GM19452 (cell line): ENCODE results near the gene PDGFD.

Experiments
- ATAC-seq: cut with Tn5 transposase; IDR thresholded peaks from one replicate; pipeline ENCODE4 v1.9.1; 2021; ENCODE audit not compliant: unreplicated experiment

PDGFD gene

DNA sequence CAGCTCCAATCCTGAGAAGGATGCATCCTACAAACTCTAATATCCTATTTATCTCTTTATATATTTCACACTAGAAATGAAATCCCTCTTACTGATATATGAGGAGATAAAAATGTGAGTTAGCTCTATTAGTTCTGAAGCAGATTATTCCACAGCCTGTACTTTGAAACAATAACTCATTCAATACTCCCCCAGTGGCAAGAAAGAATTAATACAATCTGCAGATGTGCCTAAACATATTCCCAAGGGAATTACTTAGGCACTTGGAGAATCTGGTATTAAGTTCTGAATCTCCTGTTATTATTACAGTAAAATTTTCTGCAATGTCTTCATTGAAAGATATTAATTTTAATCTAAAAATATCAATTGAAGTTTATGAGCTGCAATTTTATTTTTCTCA, 68.2 kb downstream of the PDGFD start:
- ATAC-seq = no peak

DNA sequence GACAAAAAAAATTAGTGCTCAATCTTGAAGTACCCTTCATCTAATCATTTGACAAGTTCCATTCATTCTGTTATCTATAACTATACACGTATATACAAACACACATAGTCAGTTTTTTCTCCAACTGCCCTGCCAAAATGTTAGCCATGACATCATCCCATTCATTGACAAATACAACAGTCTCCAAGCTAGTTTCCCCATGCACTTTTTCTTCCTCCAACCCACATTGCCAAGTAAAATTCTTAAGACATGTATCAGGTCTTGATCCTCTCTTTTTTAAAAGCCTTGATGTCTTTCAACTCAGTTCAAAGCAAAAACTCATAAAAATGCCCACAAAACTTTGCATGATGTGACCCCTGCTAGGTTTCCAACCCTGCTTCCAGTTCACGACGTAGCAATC, 69.4 kb downstream of the PDGFD start:
- ATAC-seq = no peak

GRCh38 chr11:104093426-104094280, 70.3 kb downstream of the PDGFD start:
- no peak for ATAC-seq

GRCh38 chr11:104092744-104093143, 71.2 kb downstream of the PDGFD start:
- ATAC-seq = no peak

- no peak for ATAC-seq
These were observed 72.5 kb downstream of the PDGFD start for GRCh38 chr11:104091281-104092096.

DNA sequence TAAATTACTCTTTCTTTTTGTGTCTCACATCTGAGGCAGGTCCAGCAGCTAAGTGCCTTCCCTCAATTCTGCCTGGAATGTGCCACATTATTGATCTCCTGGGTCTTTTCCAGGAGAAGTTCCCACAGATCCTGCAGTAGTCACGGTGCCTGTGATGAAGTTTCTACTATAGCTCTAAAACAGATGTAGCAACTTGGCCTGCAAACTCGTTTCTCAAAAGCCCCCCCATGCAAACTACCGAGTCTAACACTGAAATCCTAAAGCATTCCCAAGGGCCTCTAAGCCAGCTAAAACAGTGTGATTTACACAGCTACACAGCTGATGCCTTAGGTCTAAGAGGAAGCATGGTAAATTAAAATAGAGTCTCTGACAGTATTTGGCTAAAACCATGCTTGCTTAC, 73.2 kb downstream of the PDGFD start:
- ATAC-seq = no peak

- no peak for ATAC-seq
These were observed 74.5 kb downstream of the PDGFD start for GRCh38 chr11:104089481-104089880.

DNA sequence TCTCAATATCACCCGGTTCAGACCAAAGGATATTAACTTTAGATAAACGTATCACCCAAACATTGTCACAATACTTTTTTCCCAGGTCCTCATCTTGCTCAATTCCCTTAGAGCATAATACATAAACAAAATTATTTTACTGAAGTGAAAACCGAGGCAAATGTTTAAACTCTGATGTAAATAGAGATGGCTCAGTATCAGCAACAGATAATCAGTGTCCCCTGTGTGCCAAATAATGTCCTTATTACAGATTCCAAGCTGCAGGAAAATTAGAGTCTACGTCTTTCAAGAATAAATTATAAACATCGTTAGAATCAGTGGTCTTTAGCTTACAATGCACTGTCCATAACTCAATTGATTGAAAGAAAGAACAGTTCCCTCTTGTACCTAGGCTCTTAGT, 77.3 kb downstream of the PDGFD start:
- ATAC-seq = no peak

DNA sequence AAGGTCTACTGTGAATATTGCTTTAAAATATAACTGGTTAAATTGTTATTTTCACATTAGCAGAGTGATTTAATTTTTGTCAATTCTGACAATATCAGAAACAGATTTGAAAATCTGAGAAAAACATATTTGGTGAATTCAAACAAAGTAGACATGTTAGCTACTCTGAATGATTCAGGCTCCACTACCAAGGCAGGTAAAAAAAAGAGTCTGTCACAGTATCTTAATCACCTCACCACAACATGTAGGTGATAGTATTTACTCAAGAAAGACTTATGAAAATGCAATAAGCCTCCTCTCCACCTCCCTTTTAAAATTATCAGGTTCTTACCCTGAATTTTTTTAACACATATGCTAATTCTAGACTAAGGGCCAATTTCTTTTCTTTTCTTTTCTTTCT, 85.0 kb downstream of the PDGFD start:
- no peak for ATAC-seq

DNA sequence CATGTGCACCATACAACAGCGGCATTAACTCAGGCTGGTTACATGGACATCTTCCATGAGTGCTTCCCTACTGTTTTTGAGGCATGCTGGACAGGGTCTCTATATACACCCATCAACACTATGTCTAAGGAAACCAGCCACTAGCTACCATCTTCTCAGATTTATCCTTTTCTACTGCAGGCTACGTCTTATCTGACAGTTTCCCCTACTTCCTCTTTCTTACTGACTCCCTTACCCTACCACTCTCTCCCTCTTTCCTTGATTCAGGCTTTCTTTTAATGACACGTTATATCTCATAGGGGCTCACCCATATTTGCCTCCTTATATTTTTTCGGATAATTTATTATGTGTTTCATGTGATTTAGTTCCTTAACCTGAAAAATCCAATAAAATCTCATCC, 85.7 kb downstream of the PDGFD start:
- no peak for ATAC-seq

DNA sequence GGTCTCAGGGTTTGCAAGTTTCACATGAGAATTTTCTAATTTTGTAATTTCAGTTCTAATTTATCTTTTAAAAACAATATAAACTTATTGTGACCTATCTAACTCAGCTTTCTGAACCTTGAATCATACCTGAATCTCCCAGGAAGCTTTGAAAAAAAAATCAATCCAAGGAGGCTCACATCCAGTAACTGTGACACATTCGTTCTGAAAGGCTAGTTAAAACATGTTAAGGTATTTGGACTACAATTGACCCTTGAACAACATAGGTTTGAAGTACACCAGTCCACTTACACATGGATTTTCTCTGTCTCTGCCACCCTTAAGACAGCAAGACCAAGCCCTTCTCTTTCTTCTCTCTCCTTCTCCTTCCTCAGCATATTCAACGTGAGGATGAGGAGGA, 87.5 kb downstream of the PDGFD start:
- no peak for ATAC-seq

GRCh38 chr11:104075706-104076105, 88.2 kb downstream of the PDGFD start:
- no peak for ATAC-seq

DNA sequence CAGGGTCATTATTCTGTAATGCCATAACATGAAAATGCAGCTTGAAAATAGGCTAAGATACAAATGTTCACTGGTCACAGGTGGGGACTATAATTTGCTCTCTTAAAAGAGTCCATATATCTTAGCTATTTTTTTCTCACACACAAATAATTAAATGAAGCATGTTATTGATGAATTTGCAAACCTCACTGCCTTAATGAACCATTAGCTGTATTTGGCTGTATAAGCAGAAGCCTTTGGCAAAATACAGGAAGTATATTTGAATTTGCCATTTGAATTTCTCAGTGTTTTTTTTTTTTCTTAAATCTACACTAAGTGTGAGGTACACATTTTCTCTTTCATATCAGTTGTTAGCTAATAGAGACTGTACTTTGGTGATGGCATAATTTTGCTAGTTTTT, 88.9 kb downstream of the PDGFD start:
- no peak for ATAC-seq

GRCh38 chr11:104073950-104074705, 89.8 kb downstream of the PDGFD start:
- ATAC-seq = peak; percentile 81

GRCh38 chr11:104067534-104067933, 96.4 kb downstream of the PDGFD start:
- ATAC-seq = no peak

DNA sequence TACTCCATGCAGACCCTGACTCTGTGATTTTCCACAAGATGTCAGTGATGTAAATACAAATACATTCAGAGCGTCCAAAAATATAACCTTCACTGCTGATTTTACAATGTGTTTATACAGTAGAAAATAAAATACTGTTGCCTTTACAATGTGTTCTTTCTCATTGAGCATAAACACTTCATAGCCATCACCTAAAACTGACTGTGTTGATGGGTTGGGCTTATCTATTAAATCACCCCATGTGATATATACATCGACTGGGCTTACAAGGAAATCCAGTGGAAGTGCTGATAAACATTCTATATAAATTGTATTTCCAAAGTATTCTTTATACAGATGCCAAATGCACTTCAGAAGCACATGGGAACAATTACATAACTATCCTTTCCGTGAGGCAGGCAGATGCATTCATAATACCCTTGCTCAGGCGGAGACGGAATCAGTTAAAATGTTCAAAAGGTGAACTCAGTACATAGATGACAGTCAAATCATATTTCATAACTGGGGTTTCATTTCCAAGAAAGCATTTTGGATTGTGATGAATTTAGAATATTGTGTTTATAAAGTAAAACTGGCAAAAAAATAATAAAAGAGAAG, 99.8 kb downstream of the PDGFD start:
- ATAC-seq = no peak

- ATAC-seq = no peak
These were observed 102.0 kb downstream of the PDGFD start for GRCh38 chr11:104061853-104062521.

DNA sequence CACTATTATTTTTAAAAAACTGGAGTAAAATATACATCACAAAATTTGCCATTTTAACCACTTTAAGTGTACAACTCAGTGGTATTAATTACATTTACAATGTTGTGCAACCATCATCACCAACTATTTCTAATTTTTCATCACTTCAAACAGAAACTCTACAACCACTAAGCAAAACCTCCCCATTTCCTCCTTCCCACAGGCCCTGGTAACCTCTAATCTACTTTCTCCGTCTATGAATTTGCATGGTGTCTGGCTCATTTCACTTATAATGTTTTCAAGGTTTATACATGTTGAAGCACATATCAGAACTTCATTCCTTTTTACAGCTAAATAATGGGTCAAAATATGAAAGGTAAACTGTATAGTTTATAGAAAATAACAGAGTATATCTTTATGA, 103.1 kb downstream of the PDGFD start:
- ATAC-seq = peak; percentile 90

GRCh38 chr11:104060004-104060794, 103.7 kb downstream of the PDGFD start:
- no peak for ATAC-seq

GRCh38 chr11:104058680-104059079, 105.3 kb downstream of the PDGFD start:
- ATAC-seq = no peak
